HG03457 (cell line): Measurements from ENCODE around the gene MYH6.
"Not testable (repeated sequence)": the region's sequence is repeated elsewhere in the genome, so short reads cannot be mapped to it uniquely, and the experiment has no call there.

ENCODE experiments used
- ATAC-seq: cut with Tn5 transposase; IDR thresholded peaks from one replicate; pipeline ENCODE4 v1.9.1; 2021; ENCODE audit warnings: moderate number of reproducible peaks; ENCODE audit not compliant: unreplicated experiment

The MYH6 gene

DNA sequence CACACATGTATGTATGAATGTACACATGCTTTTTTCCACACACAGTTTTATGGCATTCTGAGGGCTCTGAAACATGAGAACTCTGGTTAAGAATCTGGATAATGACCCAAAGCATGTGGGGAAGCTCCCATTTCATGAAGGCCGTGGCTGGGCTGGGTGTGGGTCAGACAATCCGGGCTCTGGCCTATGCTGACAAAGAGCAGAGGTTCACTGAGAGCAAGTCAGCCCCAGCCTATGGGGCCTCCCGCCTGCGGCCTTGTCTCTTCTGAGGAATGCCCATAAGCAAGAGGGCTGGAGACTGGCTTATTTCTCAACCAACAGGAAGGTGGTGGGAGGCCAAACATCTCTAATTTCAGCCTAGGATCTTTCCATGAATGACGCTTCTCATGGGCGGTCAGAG, 8.5 kb downstream of the MYH6 start:
- no peak for ATAC-seq

- ATAC-seq, result no peak
These were observed 8.9 kb downstream of the MYH6 start for GRCh38 chr14:23399136-23399535.

DNA sequence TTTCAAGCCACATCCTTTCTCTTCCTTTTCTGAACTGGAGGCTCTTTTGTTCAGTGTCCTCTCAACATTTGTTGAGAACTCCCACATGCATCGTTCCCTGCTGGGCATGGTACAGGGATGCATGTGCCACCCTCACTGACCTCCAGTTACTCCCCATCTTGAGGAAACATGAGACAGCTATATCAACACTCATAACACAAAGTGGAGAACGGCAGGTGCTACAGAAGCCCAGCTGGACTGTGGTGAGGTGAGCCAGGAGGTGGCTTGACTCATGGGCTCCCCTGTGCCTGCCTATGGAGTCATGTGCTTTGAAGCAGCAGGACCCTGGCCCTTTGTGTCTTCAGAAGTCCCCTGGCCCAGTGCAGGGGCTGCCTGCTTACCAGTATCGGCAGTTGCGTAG, 9.7 kb downstream of the MYH6 start:
- no peak for ATAC-seq

DNA sequence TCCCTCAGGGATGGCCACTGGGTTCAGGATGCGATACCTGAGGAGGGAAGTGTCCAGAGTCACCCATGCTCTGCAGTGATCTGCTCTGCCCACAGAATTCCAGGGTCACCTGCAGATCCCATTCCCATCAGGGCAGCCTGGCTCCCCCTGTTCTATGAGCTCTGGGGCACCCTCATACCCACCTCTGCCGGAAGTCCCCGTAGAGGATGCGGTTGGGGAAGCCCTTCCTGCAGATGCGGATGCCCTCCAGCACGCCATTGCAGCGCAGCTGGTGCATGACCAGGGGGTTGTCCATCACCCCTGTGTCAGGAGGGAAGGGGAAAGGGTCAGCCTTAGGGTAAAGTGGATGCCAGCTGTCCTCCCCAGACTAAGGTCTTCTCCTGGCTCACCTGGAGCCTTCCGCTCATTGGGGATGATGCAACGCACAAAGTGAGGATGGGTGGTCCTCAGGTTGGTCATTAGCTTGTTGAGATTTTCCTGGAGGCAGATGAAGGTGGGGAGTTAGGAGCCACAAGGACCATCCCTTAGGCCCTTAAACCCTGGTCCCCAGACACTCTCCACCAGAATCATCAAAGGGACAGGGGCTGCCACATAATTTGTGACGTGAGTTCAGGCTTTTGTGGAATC, 11.2 kb downstream of the MYH6 start:
- no peak for ATAC-seq

- no peak for ATAC-seq
These were observed 11.9 kb downstream of the MYH6 start for GRCh38 chr14:23396126-23396525.

DNA sequence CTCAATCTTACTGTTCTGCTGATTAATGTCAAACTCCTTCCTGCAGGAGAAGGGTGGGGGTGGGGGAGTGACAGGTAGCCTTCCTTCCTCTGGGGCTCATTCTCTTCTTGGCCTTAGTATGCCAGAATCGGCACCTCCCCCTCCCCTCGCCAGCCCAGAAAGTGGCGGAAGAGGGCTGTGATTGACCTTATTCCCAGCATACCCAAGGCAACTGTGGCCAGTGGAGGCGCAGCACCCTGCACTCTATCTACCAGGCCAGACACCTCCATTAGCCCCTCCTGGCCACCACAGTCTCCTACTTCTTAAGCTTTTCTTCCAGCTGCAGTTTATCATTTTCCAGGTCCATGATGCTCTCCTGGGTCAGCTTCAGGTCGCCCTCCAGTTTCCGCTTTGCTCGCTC, 15.5 kb downstream of the MYH6 start:
- no peak for ATAC-seq

GRCh38 chr14:23389871-23390270, 18.2 kb downstream of the MYH6 start:
- not testable (repeated sequence) for ATAC-seq

GRCh38 chr14:23389396-23389795, 18.7 kb downstream of the MYH6 start:
- no peak for ATAC-seq

- ATAC-seq, result no peak
These were observed 19.1 kb downstream of the MYH6 start for GRCh38 chr14:23388996-23389395.

GRCh38 chr14:23387916-23388882, 19.9 kb downstream of the MYH6 start:
- no peak for ATAC-seq

- no peak for ATAC-seq
These were observed 21.1 kb downstream of the MYH6 start for GRCh38 chr14:23386999-23387398.

DNA sequence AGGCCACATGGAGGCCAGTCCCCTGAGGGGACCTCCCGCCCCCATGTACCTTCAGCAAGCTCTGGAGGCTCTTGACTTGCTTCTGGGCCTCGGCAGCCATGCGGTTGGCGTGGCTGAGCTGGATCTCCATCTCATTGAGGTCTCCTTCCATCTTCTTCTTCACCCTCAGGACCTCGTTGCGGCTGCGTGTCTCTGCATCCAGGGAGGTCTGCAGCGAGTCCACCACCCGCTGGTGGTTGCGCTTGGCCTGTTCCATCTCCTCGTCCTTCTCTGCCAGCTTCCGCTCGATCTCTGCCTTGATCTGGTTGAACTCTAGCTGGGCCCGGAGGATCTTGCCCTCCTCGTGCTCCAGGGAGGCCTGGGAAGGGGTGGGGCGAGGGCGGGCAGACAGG, 21.8 kb downstream of the MYH6 start:
- not testable (repeated sequence) for ATAC-seq

GRCh38 chr14:23385642-23386265, 22.3 kb downstream of the MYH6 start:
- no peak for ATAC-seq

- ATAC-seq, result no peak
These were observed 22.8 kb downstream of the MYH6 start for GRCh38 chr14:23385244-23385641.

- no peak for ATAC-seq
These were observed 23.6 kb downstream of the MYH6 start for GRCh38 chr14:23384364-23385080.

GRCh38 chr14:23382731-23383440, 25.2 kb downstream of the MYH6 start:
- no peak for ATAC-seq

DNA sequence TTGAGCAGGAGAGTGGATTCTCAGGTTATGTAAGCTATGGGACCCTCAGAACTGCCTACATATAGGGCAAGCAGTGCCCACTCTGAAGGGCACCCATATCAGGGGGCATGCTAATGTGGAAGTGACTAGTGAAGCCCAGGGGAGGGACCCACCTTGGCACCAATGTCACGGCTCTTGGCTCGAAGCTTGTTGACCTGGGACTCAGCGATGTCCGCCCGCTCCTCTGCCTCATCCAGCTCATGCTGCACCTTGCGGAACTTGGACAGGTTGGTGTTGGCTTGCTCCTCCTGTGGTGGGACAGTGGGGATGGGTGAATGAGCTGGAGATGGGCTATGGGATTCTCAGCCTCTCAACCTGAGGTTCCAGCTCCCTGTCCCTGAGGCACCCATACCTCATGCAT, 25.8 kb downstream of the MYH6 start:
- ATAC-seq, result no peak

DNA sequence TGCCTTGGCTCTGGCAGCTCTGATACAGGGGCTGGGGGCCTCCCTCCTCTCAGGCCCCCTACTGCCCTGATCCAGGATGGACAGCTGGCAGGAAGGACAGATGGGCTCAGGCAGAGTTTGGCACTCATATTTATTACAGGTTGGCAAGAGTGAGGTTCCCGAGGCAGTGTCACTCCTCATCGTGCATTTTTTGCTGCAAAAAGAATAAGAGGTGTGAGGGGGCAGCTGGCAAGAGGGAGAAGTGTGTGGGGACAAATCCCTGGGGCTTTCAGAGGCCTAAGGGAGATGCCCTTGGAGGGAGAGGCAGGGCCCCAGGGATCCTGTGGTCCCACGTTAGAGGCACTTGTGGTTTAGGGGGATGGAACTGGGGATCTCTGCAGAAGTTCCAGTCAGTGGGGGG, 26.2 kb downstream of the MYH6 start:
- ATAC-seq, result no peak

- no peak for ATAC-seq
These were observed 27.1 kb downstream of the MYH6 start for GRCh38 chr14:23380976-23381375.

GRCh38 chr14:23380197-23380914, 27.7 kb downstream of the MYH6 start:
- no peak for ATAC-seq
